Measurements from ENCODE around the gene SNX13. TPM values are rescaled to one million over a fixed set of nuclear protein-coding genes. Genes with fewer than 3 reads are reported as not detected.

Gene SNX13
- total and polyA plus RNA-seq, 11 donors, result 8.5 to 59.6 (median 48.9) TPM

GRCh38 chr7:17832820-17833355 lies 107.4 kb downstream of the SNX13 start:
- intact Hi-C loops (cut with DNase I), result no loop called here
- H3K27ac ChIP-seq, result no peak overlapping the region
- no peak overlapping the region for H3K4me3 ChIP-seq
- no peaks in the 10 kb centered on the region for H3K27me3 ChIP-seq
- H3K4me1 ChIP-seq, result no peaks in the 10 kb centered on the region
- no peak for ATAC-seq
- TF ChIP-seq CTCF (IDR thresholded peaks at IDR 0.05), result no peak
- DNase-seq, result no peak
- H3K9me3 ChIP-seq, result no peaks in the 10 kb centered on the region
- H3K36me3 ChIP-seq, result peaks cover 0 to 73% (median 34%) of the 10 kb centered on the region in 9 donors

- H3K27ac ChIP-seq, result no peak overlapping the region
- 97 to 99% (median 98%) methylated on average over 1 of the region's 1 CpG for WGBS, 4 donors
Observed at GRCh38 chr7:17832242-17832641, 108.1 kb downstream of the SNX13 start.

GRCh38 chr7:17830206-17830605 lies 110.1 kb downstream of the SNX13 start:
- intact Hi-C loops (cut with DNase I), result no loop called here
- Histone ChIP-seq H3K4me3 (no peak overlapping the region), H3K9me3 (no peaks in the 10 kb centered on the region), H3K36me3 (peaks cover 0 to 66% (median 27%) of the 10 kb centered on the region in 9 donors), H3K27me3 (no peaks in the 10 kb centered on the region), H3K27ac (no peak overlapping the region), H3K4me1 (no peaks in the 10 kb centered on the region)
- no peak for DNase-seq
- WGBS, 4 donors, result 87 to 94% (median 88%) methylated on average over 1 of the region's 1 CpG
- TF ChIP-seq POLR2A (IDR thresholded peaks at IDR 0.05) (no peak), CTCF (IDR thresholded peaks at IDR 0.05) (no peak)
- ATAC-seq, result no peak

More at GRCh38 chr7:17832242-17832641, 108.1 kb downstream of the SNX13 start:
- Histone ChIP-seq H3K9me3 (no peaks in the 10 kb centered on the region), H3K36me3 (peaks cover 0 to 73% (median 32%) of the 10 kb centered on the region in 9 donors), H3K4me1 (no peaks in the 10 kb centered on the region), H3K4me3 (no peak overlapping the region), H3K27me3 (no peaks in the 10 kb centered on the region)
- no peak for DNase-seq
- intact Hi-C loops (cut with DNase I), result no loop called here
- TF ChIP-seq CTCF (IDR thresholded peaks at IDR 0.05) (no peak), POLR2A (IDR thresholded peaks at IDR 0.05) (no peak)
- no peak for ATAC-seq

- H3K4me3 ChIP-seq, result no peak overlapping the region
- WGBS, 4 donors, result 94 to 99% (median 98%) methylated on average over 3 of the region's 3 CpGs
- DNase-seq (no peak), ATAC-seq (no peak)
- TF ChIP-seq CTCF (IDR thresholded peaks at IDR 0.05) (no peak), POLR2A (IDR thresholded peaks at IDR 0.05) (no peak)
- peaks cover 0 to 66% (median 23%) of the 10 kb centered on the region in 9 donors for H3K36me3 ChIP-seq
- H3K27me3 ChIP-seq, result no peaks in the 10 kb centered on the region
- no peak overlapping the region for H3K27ac ChIP-seq
- H3K9me3 ChIP-seq, result no peaks in the 10 kb centered on the region
- intact Hi-C loops (cut with DNase I), result no loop called here
- H3K4me1 ChIP-seq, result no peaks in the 10 kb centered on the region
Observed at GRCh38 chr7:17829001-17829400, 111.3 kb downstream of the SNX13 start.
